ENCODE measurements around the gene SETD2.

- no peak for TF ChIP-seq RAD21 (IDR thresholded peaks at IDR 0.05)
- TF ChIP-seq TAF1 (conservative IDR thresholded peaks at IDR 0.05) = no peak
- TF ChIP-seq, protein P1, sequence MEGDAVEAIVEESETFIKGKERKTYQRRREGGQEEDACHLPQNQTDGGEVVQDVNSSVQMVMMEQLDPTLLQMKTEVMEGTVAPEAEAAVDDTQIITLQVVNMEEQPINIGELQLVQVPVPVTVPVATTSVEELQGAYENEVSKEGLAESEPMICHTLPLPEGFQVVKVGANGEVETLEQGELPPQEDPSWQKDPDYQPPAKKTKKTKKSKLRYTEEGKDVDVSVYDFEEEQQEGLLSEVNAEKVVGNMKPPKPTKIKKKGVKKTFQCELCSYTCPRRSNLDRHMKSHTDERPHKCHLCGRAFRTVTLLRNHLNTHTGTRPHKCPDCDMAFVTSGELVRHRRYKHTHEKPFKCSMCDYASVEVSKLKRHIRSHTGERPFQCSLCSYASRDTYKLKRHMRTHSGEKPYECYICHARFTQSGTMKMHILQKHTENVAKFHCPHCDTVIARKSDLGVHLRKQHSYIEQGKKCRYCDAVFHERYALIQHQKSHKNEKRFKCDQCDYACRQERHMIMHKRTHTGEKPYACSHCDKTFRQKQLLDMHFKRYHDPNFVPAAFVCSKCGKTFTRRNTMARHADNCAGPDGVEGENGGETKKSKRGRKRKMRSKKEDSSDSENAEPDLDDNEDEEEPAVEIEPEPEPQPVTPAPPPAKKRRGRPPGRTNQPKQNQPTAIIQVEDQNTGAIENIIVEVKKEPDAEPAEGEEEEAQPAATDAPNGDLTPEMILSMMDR (IDR thresholded peaks at IDR 0.05; ENCODE audit: low read depth, low read length, missing input control) = no peak
- no peak for TF ChIP-seq YY1 (IDR thresholded peaks at IDR 0.05)
- no peak for TF ChIP-seq REST (IDR thresholded peaks at IDR 0.05)
- TF ChIP-seq, protein P2, sequence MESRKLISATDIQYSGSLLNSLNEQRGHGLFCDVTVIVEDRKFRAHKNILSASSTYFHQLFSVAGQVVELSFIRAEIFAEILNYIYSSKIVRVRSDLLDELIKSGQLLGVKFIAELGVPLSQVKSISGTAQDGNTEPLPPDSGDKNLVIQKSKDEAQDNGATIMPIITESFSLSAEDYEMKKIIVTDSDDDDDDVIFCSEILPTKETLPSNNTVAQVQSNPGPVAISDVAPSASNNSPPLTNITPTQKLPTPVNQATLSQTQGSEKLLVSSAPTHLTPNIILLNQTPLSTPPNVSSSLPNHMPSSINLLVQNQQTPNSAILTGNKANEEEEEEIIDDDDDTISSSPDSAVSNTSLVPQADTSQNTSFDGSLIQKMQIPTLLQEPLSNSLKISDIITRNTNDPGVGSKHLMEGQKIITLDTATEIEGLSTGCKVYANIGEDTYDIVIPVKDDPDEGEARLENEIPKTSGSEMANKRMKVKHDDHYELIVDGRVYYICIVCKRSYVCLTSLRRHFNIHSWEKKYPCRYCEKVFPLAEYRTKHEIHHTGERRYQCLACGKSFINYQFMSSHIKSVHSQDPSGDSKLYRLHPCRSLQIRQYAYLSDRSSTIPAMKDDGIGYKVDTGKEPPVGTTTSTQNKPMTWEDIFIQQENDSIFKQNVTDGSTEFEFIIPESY (IDR thresholded peaks at IDR 0.05) = no peak
- TF ChIP-seq, protein P3, sequence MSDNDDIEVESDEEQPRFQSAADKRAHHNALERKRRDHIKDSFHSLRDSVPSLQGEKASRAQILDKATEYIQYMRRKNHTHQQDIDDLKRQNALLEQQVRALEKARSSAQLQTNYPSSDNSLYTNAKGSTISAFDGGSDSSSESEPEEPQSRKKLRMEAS (IDR thresholded peaks at IDR 0.05) = no peak
- no peak for TF ChIP-seq EGR1 (IDR thresholded peaks at IDR 0.05; ENCODE audit: low read depth in 2 of 2)
- no peak for TF ChIP-seq SP1 (IDR thresholded peaks at IDR 0.05)
- TF ChIP-seq GABPA (IDR thresholded peaks at IDR 0.05 in 1 of 2, conservative IDR thresholded peaks at IDR 0.05 in 1 of 2) = no peak
- TF ChIP-seq HNF4G (IDR thresholded peaks at IDR 0.05) = no peak
- TF ChIP-seq JUND (IDR thresholded peaks at IDR 0.05) = no peak
- TF ChIP-seq FOXA1 (IDR thresholded peaks at IDR 0.05) = no peak
Measured at GRCh38 chr3:47163169-47164006, 525 bp downstream of the SETD2 start.
